Panc1 (cell line): ENCODE results near the gene FAM151B. TPM values are rescaled to one million over a fixed set of nuclear protein-coding genes. Genes with fewer than 3 reads are reported as not detected.

Experiments
- ATAC-seq: fragments of 200-7000 bp; cut with Tn5 transposase; 2 replicates; pipeline ENCODE4 v1.9.1; 2020; ENCODE audit warnings: mild to moderate bottlenecking, moderate library complexity
- BruUV-seq: library from RNA; stranded (reverse); fragments of 400-500 nt; replicated peaks from 2 replicates; lab custom pipeline; 2021; lab: Mats Ljungman, UMichigan
- CTCF ChIA-PET: fragments of 300-600 bp; sonication (Branson Sonifier 250); formaldehyde crosslinking; loops from one replicate; lab custom pipeline; 2022; ENCODE audit warnings: antibody characterized with exemption; lab: Charles Lee
- POLR2A ChIA-PET: fragments of 300-600 bp; sonication (Branson Sonifier 250); formaldehyde crosslinking; loops from one replicate; lab custom pipeline; 2022; ENCODE audit warnings: antibody characterized with exemption; lab: Charles Lee
- DNase-seq: peaks from one replicate; pipeline ENCODE4 v3.0.0-alpha.2; 2010; ENCODE audit warnings: low read depth, low spot score
- H3K27ac ChIP-seq: 2 replicates; pipeline ENCODE4 v1.5.1; 2011; ENCODE audit warnings: mild to moderate bottlenecking, low read length, inconsistent platforms
- H3K27me3 ChIP-seq: fragments of 200-500 bp; sonication (Bioruptor generic); 2 replicates; pipeline ENCODE4 v1.6.0; 2014; ENCODE audit warnings: low read length, inconsistent platforms; ENCODE audit not compliant: control insufficient read depth, insufficient read depth
- H3K36me3 ChIP-seq: fragments of 200-500 bp; sonication (Bioruptor generic); 2 replicates; pipeline ENCODE4 v1.5.1; 2014; ENCODE audit warnings: inconsistent platforms, mild to moderate bottlenecking, low read length, moderate library complexity; ENCODE audit not compliant: control insufficient read depth, insufficient read depth
- H3K4me1 ChIP-seq: 2 replicates; pipeline ENCODE4 v1.5.1; 2011; ENCODE audit warnings: inconsistent platforms, mild to moderate bottlenecking, low read length, moderate library complexity; ENCODE audit not compliant: control insufficient read depth, insufficient read depth
- H3K4me3 ChIP-seq, 2 experiments: 2 replicates each; pipeline ENCODE4 v1.5.1; 2011 to 2012; ENCODE audit warnings: low read depth in 2 of 2, low read length in 2 of 2, mild to moderate bottlenecking in 2 of 2, inconsistent platforms in 1 of 2, moderate library complexity in 1 of 2
- H3K9me3 ChIP-seq: fragments of 200-500 bp; sonication (Bioruptor generic); 2 replicates; pipeline ENCODE4 v1.5.1; 2014; ENCODE audit warnings: low read depth, mild to moderate bottlenecking, inconsistent platforms, low read length, moderate library complexity; ENCODE audit not compliant: control insufficient read depth, insufficient read depth
- POLR2AphosphoS5 ChIP-seq: IDR thresholded peaks from 2 replicates; pipeline ENCODE4 v1.6.1; 2012; ENCODE audit warnings: mild to moderate bottlenecking, low read depth, low read length, moderate library complexity
- SIN3A ChIP-seq: IDR thresholded peaks from 2 replicates; pipeline ENCODE4 v1.6.1; 2012; ENCODE audit warnings: low read depth, mild to moderate bottlenecking, low read length, moderate library complexity, borderline replicate concordance; ENCODE audit not compliant: insufficient read depth
- TCF7L2 ChIP-seq: IDR thresholded peaks from 2 replicates; pipeline ENCODE4 v1.6.1; 2011; ENCODE audit warnings: mild to moderate bottlenecking, low read depth, low read length, inconsistent platforms
- in situ Hi-C: cut with HindIII; loops from 2 replicates; pipeline ENCODE4 v1.10.0; 2016; ENCODE audit warnings: low sequenced_read_pairs, low pct_unique_long_range_greater_than_20kb
- intact Hi-C: fragments of 100-400 bp; cut with micrococcal nuclease; formaldehyde crosslinking; loops from one replicate; pipeline ENCODE4 v1.10.0; 2022; ENCODE audit not compliant: unreplicated experiment
- total RNA-seq: library from RNA; stranded (reverse); gene quantifications from one replicate; pipeline ENCODE4 v1.2.1, GENCODE V29; 2021; ENCODE audit not compliant: unreplicated experiment
- TF ChIP-seq, protein P1 (sequence below): fragments of 450-650 bp; IDR thresholded peaks from 2 replicates; pipeline ENCODE4 v1.5.1; 2017; ENCODE audit warnings: mild to moderate bottlenecking
- TF ChIP-seq, protein P2 (sequence below), 2 experiments: IDR thresholded peaks; 2 replicates each; pipeline ENCODE4 v1.6.1; 2011 to 2012; ENCODE audit warnings: low read depth in 2 of 2, control low read depth in 1 of 2, low read length in 1 of 2, mild to moderate bottlenecking in 1 of 2, moderate library complexity in 1 of 2; ENCODE audit not compliant: insufficient read depth in 1 of 2

FAM151B gene
- total RNA-seq, 1 experiment from 2014 or later: 2.8 TPM

DNA sequence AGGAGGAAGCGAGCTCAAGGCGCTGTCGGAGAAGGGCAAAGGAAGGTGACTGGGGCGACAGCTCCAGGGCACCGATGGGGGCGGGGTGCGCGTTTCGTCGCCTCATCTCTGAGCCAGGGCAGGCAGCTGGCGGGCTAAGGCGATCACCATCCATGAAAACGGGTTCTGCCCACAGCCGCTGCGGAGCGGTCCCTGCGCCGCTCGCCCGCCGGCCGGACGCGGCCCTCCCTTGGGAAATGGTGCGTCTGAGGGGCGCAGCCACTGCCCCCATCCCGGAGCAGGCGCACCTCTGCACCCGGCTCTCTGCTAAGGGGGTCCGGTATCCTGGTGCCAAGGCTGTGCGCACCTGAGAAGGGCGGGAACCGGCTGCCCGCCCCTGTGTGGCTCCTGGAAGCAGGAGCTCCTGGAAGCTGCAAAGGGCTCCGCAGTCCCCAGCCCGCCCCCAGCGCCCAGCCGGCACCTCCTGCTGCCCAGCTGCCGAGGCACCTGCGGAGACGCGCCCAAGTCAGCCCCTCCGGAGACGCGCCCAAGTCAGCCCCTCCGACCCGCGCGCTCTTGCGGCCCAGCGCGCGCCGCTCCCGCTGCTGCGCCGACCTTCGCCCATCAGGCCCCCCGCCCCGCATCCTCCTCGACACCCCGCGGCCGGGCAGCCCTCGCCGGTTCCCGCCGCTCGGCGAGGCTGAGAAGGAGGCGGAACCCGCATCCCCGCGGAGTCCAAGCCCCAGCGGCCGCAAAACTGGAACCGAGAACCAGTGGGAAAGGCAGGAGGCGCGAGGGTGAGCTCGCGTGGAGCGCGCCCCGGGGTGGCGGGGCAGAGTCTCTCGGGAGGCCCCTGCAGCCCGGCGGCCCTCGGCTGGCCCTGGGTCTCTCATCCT lies 81.4 kb downstream of the FAM151B start:
- in situ Hi-C loops: no loop called here
- ATAC-seq (peak; percentile 29), DNase-seq (no peak)
- no TSS peak for BruUV-seq
- H3K27me3 ChIP-seq: peaks cover 14% of the 10 kb centered on the region
- peak overlapping the region; percentile 48 to 52 for H3K4me3 ChIP-seq
- no peak for TF ChIP-seq SIN3A
- TF ChIP-seq, protein P1, sequence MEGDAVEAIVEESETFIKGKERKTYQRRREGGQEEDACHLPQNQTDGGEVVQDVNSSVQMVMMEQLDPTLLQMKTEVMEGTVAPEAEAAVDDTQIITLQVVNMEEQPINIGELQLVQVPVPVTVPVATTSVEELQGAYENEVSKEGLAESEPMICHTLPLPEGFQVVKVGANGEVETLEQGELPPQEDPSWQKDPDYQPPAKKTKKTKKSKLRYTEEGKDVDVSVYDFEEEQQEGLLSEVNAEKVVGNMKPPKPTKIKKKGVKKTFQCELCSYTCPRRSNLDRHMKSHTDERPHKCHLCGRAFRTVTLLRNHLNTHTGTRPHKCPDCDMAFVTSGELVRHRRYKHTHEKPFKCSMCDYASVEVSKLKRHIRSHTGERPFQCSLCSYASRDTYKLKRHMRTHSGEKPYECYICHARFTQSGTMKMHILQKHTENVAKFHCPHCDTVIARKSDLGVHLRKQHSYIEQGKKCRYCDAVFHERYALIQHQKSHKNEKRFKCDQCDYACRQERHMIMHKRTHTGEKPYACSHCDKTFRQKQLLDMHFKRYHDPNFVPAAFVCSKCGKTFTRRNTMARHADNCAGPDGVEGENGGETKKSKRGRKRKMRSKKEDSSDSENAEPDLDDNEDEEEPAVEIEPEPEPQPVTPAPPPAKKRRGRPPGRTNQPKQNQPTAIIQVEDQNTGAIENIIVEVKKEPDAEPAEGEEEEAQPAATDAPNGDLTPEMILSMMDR: no peak
- no peak for TF ChIP-seq POLR2AphosphoS5
- no peak for TF ChIP-seq TCF7L2
- TF ChIP-seq, protein P2, sequence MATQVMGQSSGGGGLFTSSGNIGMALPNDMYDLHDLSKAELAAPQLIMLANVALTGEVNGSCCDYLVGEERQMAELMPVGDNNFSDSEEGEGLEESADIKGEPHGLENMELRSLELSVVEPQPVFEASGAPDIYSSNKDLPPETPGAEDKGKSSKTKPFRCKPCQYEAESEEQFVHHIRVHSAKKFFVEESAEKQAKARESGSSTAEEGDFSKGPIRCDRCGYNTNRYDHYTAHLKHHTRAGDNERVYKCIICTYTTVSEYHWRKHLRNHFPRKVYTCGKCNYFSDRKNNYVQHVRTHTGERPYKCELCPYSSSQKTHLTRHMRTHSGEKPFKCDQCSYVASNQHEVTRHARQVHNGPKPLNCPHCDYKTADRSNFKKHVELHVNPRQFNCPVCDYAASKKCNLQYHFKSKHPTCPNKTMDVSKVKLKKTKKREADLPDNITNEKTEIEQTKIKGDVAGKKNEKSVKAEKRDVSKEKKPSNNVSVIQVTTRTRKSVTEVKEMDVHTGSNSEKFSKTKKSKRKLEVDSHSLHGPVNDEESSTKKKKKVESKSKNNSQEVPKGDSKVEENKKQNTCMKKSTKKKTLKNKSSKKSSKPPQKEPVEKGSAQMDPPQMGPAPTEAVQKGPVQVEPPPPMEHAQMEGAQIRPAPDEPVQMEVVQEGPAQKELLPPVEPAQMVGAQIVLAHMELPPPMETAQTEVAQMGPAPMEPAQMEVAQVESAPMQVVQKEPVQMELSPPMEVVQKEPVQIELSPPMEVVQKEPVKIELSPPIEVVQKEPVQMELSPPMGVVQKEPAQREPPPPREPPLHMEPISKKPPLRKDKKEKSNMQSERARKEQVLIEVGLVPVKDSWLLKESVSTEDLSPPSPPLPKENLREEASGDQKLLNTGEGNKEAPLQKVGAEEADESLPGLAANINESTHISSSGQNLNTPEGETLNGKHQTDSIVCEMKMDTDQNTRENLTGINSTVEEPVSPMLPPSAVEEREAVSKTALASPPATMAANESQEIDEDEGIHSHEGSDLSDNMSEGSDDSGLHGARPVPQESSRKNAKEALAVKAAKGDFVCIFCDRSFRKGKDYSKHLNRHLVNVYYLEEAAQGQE (IDR thresholded peaks at IDR 0.05; ENCODE audit: insufficient read depth in 1 of 2, low read depth in 2 of 2, low read length in 1 of 2): no peak
- 0 out of 2 replicates have a peak, but pooled peaks cover 3% of the 10 kb centered on the region for H3K4me1 ChIP-seq
- no peaks in the 10 kb centered on the region for H3K9me3 ChIP-seq
- intact Hi-C loops: no loop called here
- no peak overlapping the region for H3K27ac ChIP-seq
- POLR2A ChIA-PET: no interaction called here
- CTCF ChIA-PET: interaction anchor here (0.6 kb wide), 1 partner anchor 842 kb away, joined by 3 read pairs; no protein-coding TSS in a partner anchor
- H3K36me3 ChIP-seq: no peaks in the 10 kb centered on the region; the same call in 1 of the 2 replicates

DNA sequence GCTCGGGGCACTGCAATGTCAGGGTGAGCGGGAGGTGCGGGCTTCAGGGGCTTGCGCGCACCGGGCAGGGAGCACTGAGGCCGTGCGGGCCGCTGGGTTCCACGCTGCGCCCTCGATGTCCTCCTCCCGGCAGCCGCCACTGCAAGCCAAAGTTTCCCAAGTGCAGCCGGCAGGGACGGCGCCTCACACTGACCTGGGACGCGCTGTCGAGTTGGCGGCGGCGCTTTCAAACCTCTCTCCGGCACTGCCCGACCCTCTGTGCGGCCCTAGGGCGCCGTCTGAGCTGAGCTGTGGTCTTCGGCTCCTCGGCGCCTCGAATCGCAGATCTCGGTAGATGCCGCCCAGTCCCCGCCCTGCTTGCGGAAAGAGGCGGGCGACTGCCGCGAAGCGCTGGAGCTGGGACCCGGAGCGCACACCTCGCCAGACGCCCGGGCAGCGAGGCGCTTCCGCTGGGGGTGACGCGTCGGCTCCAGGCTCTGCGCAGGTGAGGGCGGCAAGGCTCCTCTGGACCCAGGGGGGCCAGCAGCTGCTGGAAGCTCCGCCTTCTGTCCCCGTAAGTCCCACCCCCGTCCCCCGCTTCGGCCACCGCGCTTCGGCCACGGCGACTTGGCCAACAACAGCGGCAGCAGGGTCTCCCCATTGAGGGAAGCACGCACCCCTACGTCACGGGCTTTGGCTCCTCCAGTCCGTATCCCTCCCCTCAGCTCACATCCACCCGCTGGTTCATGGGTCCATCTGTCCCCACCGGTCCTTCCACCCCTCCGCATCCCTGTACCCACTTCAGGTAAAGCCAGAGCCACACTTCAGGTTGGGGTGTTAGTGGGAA lies 82.3 kb downstream of the FAM151B start, which contains the start of gene ANKRD34B:
Gene ANKRD34B, minus strand, starts transcription at position 320 of the 826 bp plus-strand sequence. CDS start 10,261 bp downstream, outside the sequence.
- no peak for TF ChIP-seq POLR2AphosphoS5
- TF ChIP-seq, protein P1: no peak
- TF ChIP-seq TCF7L2: no peak
- no peak for TF ChIP-seq SIN3A
- TF ChIP-seq, protein P2 (IDR thresholded peaks at IDR 0.05; ENCODE audit: insufficient read depth in 1 of 2, low read depth in 2 of 2, low read length in 1 of 2): no peak
- Histone ChIP-seq H3K36me3 (no peaks in the 10 kb centered on the region; the same call in 1 of the 2 replicates), H3K4me3 (peak within 1 kb of the TSS; percentile 48 to 52), H3K4me1 (0 out of 2 replicates have a peak, but pooled peaks cover 3% of the 10 kb centered on the region), H3K27ac (no peak within 1 kb of the TSS), H3K27me3 (peaks cover 20% of the 10 kb centered on the region), H3K9me3 (no peaks in the 10 kb centered on the region)
- DNase-seq (no peak), ATAC-seq (peak; percentile 89)
- in situ Hi-C loops: no loop called here
- intact Hi-C loops: no loop called here
- ChIA-PET CTCF (no interaction called here), POLR2A (no interaction called here)
- BruUV-seq: no TSS peak
